HepG2 (cell line): ENCODE measurements around the gene PIM1. TPM values are rescaled to one million over a fixed set of nuclear protein-coding genes. Genes with fewer than 3 reads are reported as not detected.

Experiments
- AGO2 ChIP-seq: fragments of 200-400 bp; formaldehyde crosslinking; optimal IDR thresholded peaks from 2 replicates; pipeline ENCODE3; 2017; ENCODE audit warnings: mild to moderate bottlenecking, low read depth, low read length, moderate library complexity
- ARNTL ChIP-seq: sonication (generic); formaldehyde crosslinking; IDR thresholded peaks from 2 replicates; pipeline ENCODE4 v1.4.0; 2020; ENCODE audit warnings: mild to moderate bottlenecking, missing genetic modification reagents
- DR1 ChIP-seq: sonication (generic); formaldehyde crosslinking; IDR thresholded peaks from 2 replicates; pipeline ENCODE4 v1.8.0; 2021; ENCODE audit warnings: mild to moderate bottlenecking, missing genetic modification reagents, inconsistent platforms
- HINFP ChIP-seq: sonication (generic); formaldehyde crosslinking; IDR thresholded peaks from 2 replicates; pipeline ENCODE4 v1.4.0; 2020; ENCODE audit warnings: low read depth, mild to moderate bottlenecking, missing genetic modification reagents
- ZNF20 ChIP-seq: sonication (generic); formaldehyde crosslinking; IDR thresholded peaks from 2 replicates; pipeline ENCODE4 v1.4.0; 2020; ENCODE audit warnings: mild to moderate bottlenecking, moderate library complexity, missing genetic modification reagents
- ZNF281 ChIP-seq: sonication (generic); formaldehyde crosslinking; IDR thresholded peaks from 2 replicates; pipeline ENCODE4 v1.4.0; 2020; ENCODE audit warnings: missing genetic modification reagents, borderline replicate concordance
- ZNF3 ChIP-seq: IDR thresholded peaks from 2 replicates; pipeline ENCODE4 v1.7.0; 2017; ENCODE audit warnings: inconsistent platforms
- ZNF446 ChIP-seq: sonication (generic); formaldehyde crosslinking; IDR thresholded peaks from 2 replicates; pipeline ENCODE4 v1.5.0; 2020; ENCODE audit warnings: mild to moderate bottlenecking, missing genetic modification reagents
- ZNF564 ChIP-seq: sonication (generic); formaldehyde crosslinking; IDR thresholded peaks from 2 replicates; pipeline ENCODE4 v1.8.1; 2023; ENCODE audit warnings: mild to moderate bottlenecking, missing genetic modification reagents
- polyA plus RNA-seq, 8 experiments: library from polyadenylated mRNA; depleted of rRNA in 3 of 8; stranded (reverse) in 7 of 8; unstranded in 1 of 8; fragments of >200 nt; fragmentation: Illumina TruSeq in 4 of 8; extraction: Trizol in 4 of 8; gene quantifications; 2 replicates each; pipeline versions ENCODE4 v1.2.1 to v1.2.3, GENCODE V29; 2011 to 2016; ENCODE audit warnings: low read depth in 4 of 8, missing spikeins in 1 of 8, mixed read lengths in 1 of 8; ENCODE audit not compliant: insufficient read depth in 1 of 8
- total RNA-seq, 5 experiments: library from RNA; depleted of rRNA; stranded (reverse); fragments of >200 nt; fragmentation: Illumina TruSeq; extraction: Trizol; gene quantifications; 2 replicates each; pipeline ENCODE4 v1.2.3, GENCODE V29; 2016; ENCODE audit warnings: low read depth in 1 of 5

PIM1 gene
- total and polyA plus RNA-seq, 2 of the 13 experiments (the other 11 are each of a cell fraction or from before 2014, with no cell fraction given), result 29.4 to 117 TPM

- TF ChIP-seq HINFP (CRISPR knock-in tag) (no peak; the same call in 1 of the 2 replicates), AGO2 (no peak), DR1 (CRISPR knock-in tag) (no peak; the same call in none of the 2 replicates), ZNF446 (CRISPR knock-in tag) (no peak), ZNF20 (CRISPR knock-in tag) (peak; percentile 82; the same call in 1 of the 2 replicates), ZNF3 (CRISPR knock-in tag) (0 out of 2 replicates have a peak, but pooled peaks have one; percentile 54), ZNF281 (CRISPR knock-in tag) (peak; percentile 98), ARNTL (CRISPR knock-in tag) (peak; percentile 69), ZNF564 (CRISPR knock-in tag) (0 out of 2 replicates have a peak, but pooled peaks have one; percentile 58)
These were observed at the start of gene PIM1 (continued) for GRCh38 chr6:37169496-37170272.
